ENCODE data around the gene RAD18. TPM values are rescaled to one million over a fixed set of nuclear protein-coding genes. Genes with fewer than 3 reads are reported as not detected.

RAD18 gene
- total RNA-seq, 1 experiment from 2014 or later: 13.8 TPM

DNA sequence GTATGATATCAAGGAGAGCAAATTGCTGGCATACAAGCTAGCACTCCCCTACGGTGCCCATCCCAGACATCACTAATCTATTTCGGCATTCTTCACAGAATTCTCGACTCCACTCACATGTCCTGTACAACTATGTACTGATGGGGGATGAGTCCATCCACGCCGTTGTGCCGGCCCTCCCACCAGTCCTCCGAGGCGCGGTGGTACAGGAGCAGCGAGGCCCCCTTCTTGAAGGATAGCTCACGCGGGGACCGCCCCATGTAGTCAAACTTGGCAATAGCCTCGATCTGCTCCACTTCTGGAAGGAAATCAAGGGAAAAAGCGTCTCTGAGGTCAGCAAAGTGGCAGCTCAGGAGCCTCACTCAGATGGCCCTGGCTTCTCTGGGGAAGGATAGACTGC is 31.0 kb upstream of the RAD18 start:
- DNase-seq (ENCODE audit: low read depth, low spot score) (no peak), ATAC-seq (no peak)
- Histone ChIP-seq H3K36me3 (ENCODE audit: control insufficient read depth, insufficient read depth, low read length) (no peaks in the 10 kb centered on the region), H3K4me3 (ENCODE audit: low read depth in 2 of 2, low read length in 2 of 2) (no peak overlapping the region), H3K4me1 (ENCODE audit: control insufficient read depth, insufficient read depth, low read length) (no peaks in the 10 kb centered on the region), H3K27ac (ENCODE audit: low read length) (no peak overlapping the region), H3K9me3 (ENCODE audit: control insufficient read depth, insufficient read depth, low read depth, low read length) (no peaks in the 10 kb centered on the region), H3K27me3 (ENCODE audit: control insufficient read depth, insufficient read depth, low read length) (no peaks in the 10 kb centered on the region)
- in situ Hi-C loops (cut with HindIII; ENCODE audit: low pct_unique_long_range_greater_than_20kb, low sequenced_read_pairs): no loop called here
- intact Hi-C loops (cut with micrococcal nuclease; ENCODE audit: unreplicated experiment): no loop called here
- BruUV-seq (replicated peaks): no TSS peak
- TF ChIP-seq TCF7L2 (IDR thresholded peaks at IDR 0.05; ENCODE audit: low read depth, low read length) (no peak), POLR2AphosphoS5 (IDR thresholded peaks at IDR 0.05; ENCODE audit: low read depth, low read length) (no peak), SIN3A (IDR thresholded peaks at IDR 0.05; ENCODE audit: borderline replicate concordance, insufficient read depth, low read depth, low read length) (no peak)
- TF ChIP-seq, protein P1, sequence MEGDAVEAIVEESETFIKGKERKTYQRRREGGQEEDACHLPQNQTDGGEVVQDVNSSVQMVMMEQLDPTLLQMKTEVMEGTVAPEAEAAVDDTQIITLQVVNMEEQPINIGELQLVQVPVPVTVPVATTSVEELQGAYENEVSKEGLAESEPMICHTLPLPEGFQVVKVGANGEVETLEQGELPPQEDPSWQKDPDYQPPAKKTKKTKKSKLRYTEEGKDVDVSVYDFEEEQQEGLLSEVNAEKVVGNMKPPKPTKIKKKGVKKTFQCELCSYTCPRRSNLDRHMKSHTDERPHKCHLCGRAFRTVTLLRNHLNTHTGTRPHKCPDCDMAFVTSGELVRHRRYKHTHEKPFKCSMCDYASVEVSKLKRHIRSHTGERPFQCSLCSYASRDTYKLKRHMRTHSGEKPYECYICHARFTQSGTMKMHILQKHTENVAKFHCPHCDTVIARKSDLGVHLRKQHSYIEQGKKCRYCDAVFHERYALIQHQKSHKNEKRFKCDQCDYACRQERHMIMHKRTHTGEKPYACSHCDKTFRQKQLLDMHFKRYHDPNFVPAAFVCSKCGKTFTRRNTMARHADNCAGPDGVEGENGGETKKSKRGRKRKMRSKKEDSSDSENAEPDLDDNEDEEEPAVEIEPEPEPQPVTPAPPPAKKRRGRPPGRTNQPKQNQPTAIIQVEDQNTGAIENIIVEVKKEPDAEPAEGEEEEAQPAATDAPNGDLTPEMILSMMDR (IDR thresholded peaks at IDR 0.05): no peak
- TF ChIP-seq, protein P2, sequence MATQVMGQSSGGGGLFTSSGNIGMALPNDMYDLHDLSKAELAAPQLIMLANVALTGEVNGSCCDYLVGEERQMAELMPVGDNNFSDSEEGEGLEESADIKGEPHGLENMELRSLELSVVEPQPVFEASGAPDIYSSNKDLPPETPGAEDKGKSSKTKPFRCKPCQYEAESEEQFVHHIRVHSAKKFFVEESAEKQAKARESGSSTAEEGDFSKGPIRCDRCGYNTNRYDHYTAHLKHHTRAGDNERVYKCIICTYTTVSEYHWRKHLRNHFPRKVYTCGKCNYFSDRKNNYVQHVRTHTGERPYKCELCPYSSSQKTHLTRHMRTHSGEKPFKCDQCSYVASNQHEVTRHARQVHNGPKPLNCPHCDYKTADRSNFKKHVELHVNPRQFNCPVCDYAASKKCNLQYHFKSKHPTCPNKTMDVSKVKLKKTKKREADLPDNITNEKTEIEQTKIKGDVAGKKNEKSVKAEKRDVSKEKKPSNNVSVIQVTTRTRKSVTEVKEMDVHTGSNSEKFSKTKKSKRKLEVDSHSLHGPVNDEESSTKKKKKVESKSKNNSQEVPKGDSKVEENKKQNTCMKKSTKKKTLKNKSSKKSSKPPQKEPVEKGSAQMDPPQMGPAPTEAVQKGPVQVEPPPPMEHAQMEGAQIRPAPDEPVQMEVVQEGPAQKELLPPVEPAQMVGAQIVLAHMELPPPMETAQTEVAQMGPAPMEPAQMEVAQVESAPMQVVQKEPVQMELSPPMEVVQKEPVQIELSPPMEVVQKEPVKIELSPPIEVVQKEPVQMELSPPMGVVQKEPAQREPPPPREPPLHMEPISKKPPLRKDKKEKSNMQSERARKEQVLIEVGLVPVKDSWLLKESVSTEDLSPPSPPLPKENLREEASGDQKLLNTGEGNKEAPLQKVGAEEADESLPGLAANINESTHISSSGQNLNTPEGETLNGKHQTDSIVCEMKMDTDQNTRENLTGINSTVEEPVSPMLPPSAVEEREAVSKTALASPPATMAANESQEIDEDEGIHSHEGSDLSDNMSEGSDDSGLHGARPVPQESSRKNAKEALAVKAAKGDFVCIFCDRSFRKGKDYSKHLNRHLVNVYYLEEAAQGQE (IDR thresholded peaks at IDR 0.05; ENCODE audit: insufficient read depth in 1 of 2, low read depth in 2 of 2, low read length in 1 of 2): no peak
- ChIA-PET CTCF (no interaction called here), POLR2A (no interaction called here)

DNA sequence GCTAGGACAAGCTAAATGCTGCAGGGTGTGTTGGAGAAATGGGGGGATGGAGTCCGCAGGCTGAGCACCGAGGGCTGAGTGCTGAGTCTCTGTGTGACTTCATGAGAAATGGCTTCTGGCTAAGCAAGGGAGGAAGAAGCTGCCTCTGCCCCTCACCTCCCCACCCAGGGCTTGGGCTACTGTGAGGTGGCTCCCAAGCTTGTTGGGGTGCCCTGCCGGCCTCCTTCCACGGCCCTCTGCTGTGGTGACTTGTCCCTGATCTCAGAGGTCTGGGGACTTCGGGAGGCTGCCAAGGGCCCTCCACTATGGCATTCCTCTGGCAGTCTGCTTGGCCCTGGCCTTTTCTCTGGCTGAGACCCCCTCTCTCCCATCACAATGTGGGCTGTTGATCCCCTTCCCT is 30.1 kb upstream of the RAD18 start:
- Histone ChIP-seq H3K27ac (ENCODE audit: low read length) (no peak overlapping the region), H3K4me3 (ENCODE audit: low read depth in 2 of 2, low read length in 2 of 2) (no peak overlapping the region), H3K9me3 (ENCODE audit: control insufficient read depth, insufficient read depth, low read depth, low read length) (no peaks in the 10 kb centered on the region), H3K4me1 (ENCODE audit: control insufficient read depth, insufficient read depth, low read length) (no peaks in the 10 kb centered on the region), H3K36me3 (ENCODE audit: control insufficient read depth, insufficient read depth, low read length) (no peaks in the 10 kb centered on the region), H3K27me3 (ENCODE audit: control insufficient read depth, insufficient read depth, low read length) (no peaks in the 10 kb centered on the region)
- ATAC-seq (no peak), DNase-seq (ENCODE audit: low read depth, low spot score) (no peak)
- no TSS peak for BruUV-seq (replicated peaks)
- intact Hi-C loops (cut with micrococcal nuclease; ENCODE audit: unreplicated experiment) (no loop called here), in situ Hi-C loops (cut with HindIII; ENCODE audit: low pct_unique_long_range_greater_than_20kb, low sequenced_read_pairs) (no loop called here)
- POLR2A ChIA-PET: no interaction called here
- TF ChIP-seq POLR2AphosphoS5 (IDR thresholded peaks at IDR 0.05; ENCODE audit: low read depth, low read length) (no peak), SIN3A (IDR thresholded peaks at IDR 0.05; ENCODE audit: borderline replicate concordance, insufficient read depth, low read depth, low read length) (no peak), TCF7L2 (IDR thresholded peaks at IDR 0.05; ENCODE audit: low read depth, low read length) (no peak)
- TF ChIP-seq, protein P1 (IDR thresholded peaks at IDR 0.05): no peak
- TF ChIP-seq, protein P2 (IDR thresholded peaks at IDR 0.05; ENCODE audit: insufficient read depth in 1 of 2, low read depth in 2 of 2, low read length in 1 of 2): no peak
- CTCF ChIA-PET: no interaction called here

Data from Panc1 (cell line).